Measurements from ENCODE around the gene KRTAP4-3.
"Not testable (repeated sequence)": the region's sequence is repeated elsewhere in the genome, so short reads cannot be mapped to it uniquely, and the experiment has no call there.

Gene KRTAP4-3

DNA sequence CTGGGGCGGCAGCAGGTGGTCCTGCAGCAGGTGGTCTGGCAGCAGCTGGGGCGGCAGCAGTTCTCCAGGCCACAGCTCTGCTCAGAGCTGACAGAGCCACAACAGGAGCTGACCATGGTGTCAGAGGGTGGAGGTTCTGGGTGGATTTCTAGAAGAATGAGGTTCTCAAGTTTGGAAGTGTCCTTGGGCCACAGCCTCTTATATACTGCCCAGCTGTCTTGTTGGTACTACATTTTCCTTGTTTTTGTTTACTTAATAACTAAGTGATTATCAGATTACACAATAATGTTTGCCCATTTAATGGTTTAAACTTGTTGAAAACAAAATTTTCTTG is 18.4 kb downstream of the KRTAP4-3 start, which contains the start of gene KRTAP4-5:
Gene KRTAP4-5, minus strand, starts transcription at position 174 of the 334 bp plus-strand sequence. Its CDS starts 58 bp downstream, at position 116.
- no peaks in the 10 kb centered on the region for H3K9me3 ChIP-seq (ENCODE audit: low read length)
- H3K4me1 ChIP-seq (ENCODE audit: insufficient read depth, low read length, severe bottlenecking): no peaks in the 10 kb centered on the region
- H3F3A ChIP-seq (ENCODE audit: insufficient read depth, low read length): no peaks in the 10 kb centered on the region
- no peak within 1 kb of the TSS for H3K27ac ChIP-seq (ENCODE audit: low read depth, low read length, poor library complexity, severe bottlenecking)
- no peak within 1 kb of the TSS for H3K4me2 ChIP-seq (ENCODE audit: low read length)
- no peaks in the 10 kb centered on the region for H3K36me3 ChIP-seq (ENCODE audit: insufficient read depth, low read length)
- TF ChIP-seq, protein P1, sequence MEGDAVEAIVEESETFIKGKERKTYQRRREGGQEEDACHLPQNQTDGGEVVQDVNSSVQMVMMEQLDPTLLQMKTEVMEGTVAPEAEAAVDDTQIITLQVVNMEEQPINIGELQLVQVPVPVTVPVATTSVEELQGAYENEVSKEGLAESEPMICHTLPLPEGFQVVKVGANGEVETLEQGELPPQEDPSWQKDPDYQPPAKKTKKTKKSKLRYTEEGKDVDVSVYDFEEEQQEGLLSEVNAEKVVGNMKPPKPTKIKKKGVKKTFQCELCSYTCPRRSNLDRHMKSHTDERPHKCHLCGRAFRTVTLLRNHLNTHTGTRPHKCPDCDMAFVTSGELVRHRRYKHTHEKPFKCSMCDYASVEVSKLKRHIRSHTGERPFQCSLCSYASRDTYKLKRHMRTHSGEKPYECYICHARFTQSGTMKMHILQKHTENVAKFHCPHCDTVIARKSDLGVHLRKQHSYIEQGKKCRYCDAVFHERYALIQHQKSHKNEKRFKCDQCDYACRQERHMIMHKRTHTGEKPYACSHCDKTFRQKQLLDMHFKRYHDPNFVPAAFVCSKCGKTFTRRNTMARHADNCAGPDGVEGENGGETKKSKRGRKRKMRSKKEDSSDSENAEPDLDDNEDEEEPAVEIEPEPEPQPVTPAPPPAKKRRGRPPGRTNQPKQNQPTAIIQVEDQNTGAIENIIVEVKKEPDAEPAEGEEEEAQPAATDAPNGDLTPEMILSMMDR (IDR thresholded peaks at IDR 0.05; ENCODE audit: low read length): no peak
- no peak for TF ChIP-seq EZH2 (IDR thresholded peaks at IDR 0.05; ENCODE audit: borderline replicate concordance, low read length)
- H3K27me3 ChIP-seq (ENCODE audit: insufficient read depth, low read length): no peaks in the 10 kb centered on the region
- no peak within 1 kb of the TSS for H2AFZ ChIP-seq (ENCODE audit: low read length)
- H4K20me1 ChIP-seq (ENCODE audit: insufficient read depth, low read length): no peaks in the 10 kb centered on the region
- no peak within 1 kb of the TSS for H3K4me3 ChIP-seq (ENCODE audit: low read depth, low read length, poor library complexity, severe bottlenecking)
- no peaks in the 10 kb centered on the region for H3K79me2 ChIP-seq (ENCODE audit: insufficient read depth, low read length)
- H3K9ac ChIP-seq (ENCODE audit: low read length): no peak within 1 kb of the TSS
- H3K9me2 ChIP-seq (ENCODE audit: low read depth, low read length): no peaks in the 10 kb centered on the region

DNA sequence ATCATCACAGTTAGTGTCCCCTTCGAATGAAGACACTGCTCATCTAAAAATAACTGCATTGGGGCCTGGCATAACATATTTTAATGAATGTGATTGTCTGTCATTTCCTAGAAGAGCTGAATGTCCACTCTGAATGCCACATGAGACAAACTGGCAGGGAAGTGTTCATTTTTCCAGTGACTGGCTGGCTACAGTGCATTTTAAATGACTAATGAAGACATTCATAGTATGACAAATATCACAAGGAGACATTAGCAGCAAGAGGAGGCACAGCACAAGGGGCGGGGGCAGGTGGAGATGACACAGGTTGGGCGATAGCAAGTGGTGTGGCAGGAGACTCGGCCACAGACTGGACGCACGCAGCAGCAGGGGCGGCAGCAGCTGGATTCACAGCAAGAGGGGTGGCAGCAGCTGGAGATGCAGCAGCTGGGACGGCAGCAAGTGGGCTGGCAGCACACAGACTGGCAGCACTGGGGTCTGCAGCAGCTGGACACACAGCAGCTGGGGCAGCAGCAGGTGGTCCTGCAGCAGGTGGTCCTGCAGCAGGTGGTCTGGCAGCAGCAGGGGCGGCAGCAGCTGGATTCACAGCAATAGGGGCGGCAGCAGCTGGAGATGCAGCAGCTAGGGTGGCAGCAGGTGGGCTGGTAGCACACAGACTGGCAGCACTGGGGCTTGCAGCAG is 18.9 kb downstream of the KRTAP4-3 start:
- not testable (repeated sequence) for H3F3A ChIP-seq (ENCODE audit: insufficient read depth, low read length); H3K9me3 ChIP-seq (ENCODE audit: low read length); H3K4me1 ChIP-seq (ENCODE audit: insufficient read depth, low read length, severe bottlenecking); H3K79me2 ChIP-seq (ENCODE audit: insufficient read depth, low read length); H3K9me2 ChIP-seq (ENCODE audit: low read depth, low read length); H3K27ac ChIP-seq (ENCODE audit: low read depth, low read length, poor library complexity, severe bottlenecking); H3K4me3 ChIP-seq (ENCODE audit: low read depth, low read length, poor library complexity, severe bottlenecking); H3K36me3 ChIP-seq (ENCODE audit: insufficient read depth, low read length); H3K9ac ChIP-seq (ENCODE audit: low read length); H3K27me3 ChIP-seq (ENCODE audit: insufficient read depth, low read length); H2AFZ ChIP-seq (ENCODE audit: low read length); H4K20me1 ChIP-seq (ENCODE audit: insufficient read depth, low read length); H3K4me2 ChIP-seq (ENCODE audit: low read length)

DNA sequence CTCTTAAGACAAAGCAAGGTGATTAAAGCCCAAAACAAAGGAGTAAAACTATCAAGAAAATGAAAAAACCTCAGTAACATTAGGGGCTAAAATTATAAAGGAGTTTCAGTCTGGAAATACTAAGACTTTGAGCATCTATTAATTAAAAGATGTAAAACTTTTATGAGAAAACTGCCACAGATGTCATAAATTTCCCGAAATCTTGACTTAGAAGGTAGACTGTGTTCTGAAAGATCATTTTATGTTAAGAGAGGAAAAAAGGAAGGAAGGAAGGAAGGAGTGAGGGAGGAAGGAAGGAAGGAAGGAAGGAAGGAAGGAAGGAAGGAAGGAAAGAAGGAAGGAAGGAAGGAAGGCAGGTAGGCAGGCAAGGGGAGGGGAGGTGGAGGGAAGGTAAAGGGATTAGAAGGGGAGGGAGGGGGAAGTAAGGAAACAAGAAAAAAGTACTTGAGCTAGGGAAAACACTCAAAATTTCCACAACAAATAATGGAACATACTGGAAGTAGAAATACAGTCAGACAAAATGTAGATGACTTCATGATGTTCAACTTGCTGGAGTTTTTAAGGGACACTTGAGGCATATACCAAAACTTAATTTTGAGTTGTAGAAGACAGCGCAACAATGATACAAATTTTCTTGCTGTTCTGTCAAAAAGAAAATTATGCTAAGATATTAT is 20.4 kb downstream of the KRTAP4-3 start:
- no peaks in the 10 kb centered on the region for H3K27me3 ChIP-seq (ENCODE audit: insufficient read depth, low read length)
- no peaks in the 10 kb centered on the region for H3K9me3 ChIP-seq (ENCODE audit: low read length)
- no peaks in the 10 kb centered on the region for H3F3A ChIP-seq (ENCODE audit: insufficient read depth, low read length)
- H3K27ac ChIP-seq (ENCODE audit: low read depth, low read length, poor library complexity, severe bottlenecking): no peak overlapping the region
- H3K36me3 ChIP-seq (ENCODE audit: insufficient read depth, low read length): no peaks in the 10 kb centered on the region; the same call in 1 of the 2 replicates
- H3K9me2 ChIP-seq (ENCODE audit: low read depth, low read length): no peaks in the 10 kb centered on the region
- H4K20me1 ChIP-seq (ENCODE audit: insufficient read depth, low read length): no peaks in the 10 kb centered on the region
- no peak overlapping the region for H3K4me3 ChIP-seq (ENCODE audit: low read depth, low read length, poor library complexity, severe bottlenecking)
- no peak overlapping the region for H3K4me2 ChIP-seq (ENCODE audit: low read length)
- TF ChIP-seq, protein P1 (IDR thresholded peaks at IDR 0.05; ENCODE audit: low read length): no peak
- TF ChIP-seq EZH2 (IDR thresholded peaks at IDR 0.05; ENCODE audit: borderline replicate concordance, low read length): no peak
- no peaks in the 10 kb centered on the region for H3K79me2 ChIP-seq (ENCODE audit: insufficient read depth, low read length)
- no peaks in the 10 kb centered on the region for H3K4me1 ChIP-seq (ENCODE audit: insufficient read depth, low read length, severe bottlenecking)
- no peak overlapping the region for H2AFZ ChIP-seq (ENCODE audit: low read length)
- H3K9ac ChIP-seq (ENCODE audit: low read length): no peak overlapping the region

Measured in OCI-LY1 (cell line).